Measurements from ENCODE around the gene SLC19A3.

DNA sequence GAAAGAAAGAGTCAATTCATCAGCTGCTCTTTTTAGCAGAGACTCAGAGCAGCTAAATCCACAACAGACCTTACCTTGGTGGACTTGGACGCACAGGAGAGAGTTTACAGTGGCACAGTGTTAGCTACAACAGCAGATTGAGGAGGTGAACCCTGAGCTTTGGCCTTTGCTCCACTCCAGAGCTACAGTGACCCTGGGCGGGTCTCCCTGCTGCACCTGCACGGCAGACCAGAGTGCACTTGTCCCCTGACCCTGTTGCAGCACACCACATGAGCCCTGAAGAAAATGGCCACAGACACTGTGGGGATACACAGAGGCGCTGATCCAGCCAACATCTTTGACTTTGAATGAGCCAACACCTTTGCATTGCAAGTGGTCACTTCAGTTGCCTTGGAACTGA lies 11.0 kb downstream of the SLC19A3 start:
- TF ChIP-seq, protein P1, sequence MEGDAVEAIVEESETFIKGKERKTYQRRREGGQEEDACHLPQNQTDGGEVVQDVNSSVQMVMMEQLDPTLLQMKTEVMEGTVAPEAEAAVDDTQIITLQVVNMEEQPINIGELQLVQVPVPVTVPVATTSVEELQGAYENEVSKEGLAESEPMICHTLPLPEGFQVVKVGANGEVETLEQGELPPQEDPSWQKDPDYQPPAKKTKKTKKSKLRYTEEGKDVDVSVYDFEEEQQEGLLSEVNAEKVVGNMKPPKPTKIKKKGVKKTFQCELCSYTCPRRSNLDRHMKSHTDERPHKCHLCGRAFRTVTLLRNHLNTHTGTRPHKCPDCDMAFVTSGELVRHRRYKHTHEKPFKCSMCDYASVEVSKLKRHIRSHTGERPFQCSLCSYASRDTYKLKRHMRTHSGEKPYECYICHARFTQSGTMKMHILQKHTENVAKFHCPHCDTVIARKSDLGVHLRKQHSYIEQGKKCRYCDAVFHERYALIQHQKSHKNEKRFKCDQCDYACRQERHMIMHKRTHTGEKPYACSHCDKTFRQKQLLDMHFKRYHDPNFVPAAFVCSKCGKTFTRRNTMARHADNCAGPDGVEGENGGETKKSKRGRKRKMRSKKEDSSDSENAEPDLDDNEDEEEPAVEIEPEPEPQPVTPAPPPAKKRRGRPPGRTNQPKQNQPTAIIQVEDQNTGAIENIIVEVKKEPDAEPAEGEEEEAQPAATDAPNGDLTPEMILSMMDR (conservative IDR thresholded peaks at IDR 0.05; ENCODE audit: low read depth in 2 of 2) = no peak
- TF ChIP-seq POLR2AphosphoS5 (IDR thresholded peaks at IDR 0.05; ENCODE audit: low read depth) = no peak
- TF ChIP-seq CREB1 (CRISPR knock-in tag; IDR thresholded peaks at IDR 0.05; ENCODE audit: low read depth) = no peak
- no peak for TF ChIP-seq EZH2 (IDR thresholded peaks at IDR 0.05; ENCODE audit: low read depth, unreplicated experiment)
- TF ChIP-seq ZNF331 (CRISPR knock-in tag; IDR thresholded peaks at IDR 0.05; ENCODE audit: low read depth) = no peak
- no peak for TF ChIP-seq EZH2phosphoT487 (IDR thresholded peaks at IDR 0.05; ENCODE audit: unreplicated experiment)
- TF ChIP-seq, protein P2, sequence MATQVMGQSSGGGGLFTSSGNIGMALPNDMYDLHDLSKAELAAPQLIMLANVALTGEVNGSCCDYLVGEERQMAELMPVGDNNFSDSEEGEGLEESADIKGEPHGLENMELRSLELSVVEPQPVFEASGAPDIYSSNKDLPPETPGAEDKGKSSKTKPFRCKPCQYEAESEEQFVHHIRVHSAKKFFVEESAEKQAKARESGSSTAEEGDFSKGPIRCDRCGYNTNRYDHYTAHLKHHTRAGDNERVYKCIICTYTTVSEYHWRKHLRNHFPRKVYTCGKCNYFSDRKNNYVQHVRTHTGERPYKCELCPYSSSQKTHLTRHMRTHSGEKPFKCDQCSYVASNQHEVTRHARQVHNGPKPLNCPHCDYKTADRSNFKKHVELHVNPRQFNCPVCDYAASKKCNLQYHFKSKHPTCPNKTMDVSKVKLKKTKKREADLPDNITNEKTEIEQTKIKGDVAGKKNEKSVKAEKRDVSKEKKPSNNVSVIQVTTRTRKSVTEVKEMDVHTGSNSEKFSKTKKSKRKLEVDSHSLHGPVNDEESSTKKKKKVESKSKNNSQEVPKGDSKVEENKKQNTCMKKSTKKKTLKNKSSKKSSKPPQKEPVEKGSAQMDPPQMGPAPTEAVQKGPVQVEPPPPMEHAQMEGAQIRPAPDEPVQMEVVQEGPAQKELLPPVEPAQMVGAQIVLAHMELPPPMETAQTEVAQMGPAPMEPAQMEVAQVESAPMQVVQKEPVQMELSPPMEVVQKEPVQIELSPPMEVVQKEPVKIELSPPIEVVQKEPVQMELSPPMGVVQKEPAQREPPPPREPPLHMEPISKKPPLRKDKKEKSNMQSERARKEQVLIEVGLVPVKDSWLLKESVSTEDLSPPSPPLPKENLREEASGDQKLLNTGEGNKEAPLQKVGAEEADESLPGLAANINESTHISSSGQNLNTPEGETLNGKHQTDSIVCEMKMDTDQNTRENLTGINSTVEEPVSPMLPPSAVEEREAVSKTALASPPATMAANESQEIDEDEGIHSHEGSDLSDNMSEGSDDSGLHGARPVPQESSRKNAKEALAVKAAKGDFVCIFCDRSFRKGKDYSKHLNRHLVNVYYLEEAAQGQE (IDR thresholded peaks at IDR 0.05; ENCODE audit: unreplicated experiment) = no peak
- no peak for TF ChIP-seq JUNB (IDR thresholded peaks at IDR 0.05; ENCODE audit: unreplicated experiment)
- TF ChIP-seq, protein P3, sequence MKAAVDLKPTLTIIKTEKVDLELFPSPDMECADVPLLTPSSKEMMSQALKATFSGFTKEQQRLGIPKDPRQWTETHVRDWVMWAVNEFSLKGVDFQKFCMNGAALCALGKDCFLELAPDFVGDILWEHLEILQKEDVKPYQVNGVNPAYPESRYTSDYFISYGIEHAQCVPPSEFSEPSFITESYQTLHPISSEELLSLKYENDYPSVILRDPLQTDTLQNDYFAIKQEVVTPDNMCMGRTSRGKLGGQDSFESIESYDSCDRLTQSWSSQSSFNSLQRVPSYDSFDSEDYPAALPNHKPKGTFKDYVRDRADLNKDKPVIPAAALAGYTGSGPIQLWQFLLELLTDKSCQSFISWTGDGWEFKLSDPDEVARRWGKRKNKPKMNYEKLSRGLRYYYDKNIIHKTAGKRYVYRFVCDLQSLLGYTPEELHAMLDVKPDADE (IDR thresholded peaks at IDR 0.05) = no peak
- no peak for TF ChIP-seq NANOG (IDR thresholded peaks at IDR 0.05; ENCODE audit: borderline replicate concordance)
- no peak for TF ChIP-seq ZNF114 (CRISPR knock-in tag; IDR thresholded peaks at IDR 0.05)
